ENCODE measurements around the gene TYW1.
"Not testable (repeated sequence)": the region's sequence is repeated elsewhere in the genome, so short reads cannot be mapped to it uniquely, and the experiment has no call there.

- TF ChIP-seq CTCF, POLR2A, POLR2AphosphoS5 (IDR thresholded peaks at IDR 0.05): not testable (repeated sequence)
Measured at GRCh38 chr7:67236216-67236615, 239.6 kb downstream of the TYW1 start.

All from prostate gland (tissue), 2 donors.